MM.1S (cell line): ENCODE measurements around the gene ARL15.

Experiments used
- DNase-seq: peaks from one replicate; pipeline ENCODE4 v3.0.0-alpha.2; 2015
- H2AFZ ChIP-seq: fragments of 300-600 bp; sonication (generic); 2 replicates; pipeline ENCODE4 v1.6.0; 2016; ENCODE audit warnings: antibody characterized with exemption, low read length
- H3F3A ChIP-seq: fragments of 300-600 bp; sonication (generic); 2 replicates; pipeline ENCODE4 v1.6.1; 2016; ENCODE audit warnings: mild to moderate bottlenecking, antibody characterized with exemption, low read length, moderate library complexity, mixed read lengths; ENCODE audit not compliant: insufficient read depth
- H3K27ac ChIP-seq: fragments of 300-600 bp; sonication (generic); 2 replicates; pipeline ENCODE4 v1.5.1; 2016; ENCODE audit warnings: mild to moderate bottlenecking, low read length
- H3K27me3 ChIP-seq: fragments of 300-600 bp; sonication (generic); replicated peaks from 2 replicates; pipeline ENCODE4 v1.6.0; 2016; ENCODE audit warnings: low read length; ENCODE audit not compliant: insufficient read depth
- H3K36me3 ChIP-seq: fragments of 300-600 bp; sonication (generic); replicated peaks from 2 replicates; pipeline ENCODE4 v1.6.1; 2016; ENCODE audit warnings: mild to moderate bottlenecking, low read length, mixed read lengths; ENCODE audit not compliant: insufficient read depth
- H3K4me1 ChIP-seq: fragments of 300-600 bp; sonication (generic); 2 replicates; pipeline ENCODE4 v1.6.1; 2016; ENCODE audit warnings: low read length, mixed read lengths
- H3K4me2 ChIP-seq: fragments of 300-600 bp; sonication (generic); 2 replicates; pipeline ENCODE4 v1.6.0; 2016; ENCODE audit warnings: low read depth, low read length
- H3K4me3 ChIP-seq: fragments of 300-600 bp; sonication (generic); 2 replicates; pipeline ENCODE4 v1.5.1; 2016; ENCODE audit warnings: low read length, mixed read lengths
- H3K79me2 ChIP-seq: fragments of 300-600 bp; sonication (generic); 2 replicates; pipeline ENCODE4 v1.6.1; 2016; ENCODE audit warnings: mixed run types, low read length, mixed read lengths
- H3K9ac ChIP-seq: fragments of 300-600 bp; sonication (generic); 2 replicates; pipeline ENCODE4 v1.6.1; 2016; ENCODE audit warnings: low read length, mixed read lengths
- H3K9me2 ChIP-seq: fragments of 300-600 bp; sonication (generic); replicated peaks from 2 replicates; pipeline ENCODE4 v1.6.1; 2016; ENCODE audit warnings: mild to moderate bottlenecking, low read length, mixed read lengths; ENCODE audit not compliant: insufficient read depth
- H3K9me3 ChIP-seq: fragments of 300-600 bp; sonication (generic); replicated peaks from 2 replicates; pipeline ENCODE4 v1.6.1; 2016; ENCODE audit warnings: mild to moderate bottlenecking, low read length, mixed read lengths; ENCODE audit not compliant: insufficient read depth
- H4K20me1 ChIP-seq: fragments of 300-600 bp; sonication (generic); 2 replicates; pipeline ENCODE4 v1.6.1; 2016; ENCODE audit warnings: mild to moderate bottlenecking, low read length, moderate library complexity, mixed read lengths; ENCODE audit not compliant: insufficient read depth
- EZH2 ChIP-seq: fragments of 300-600 bp; sonication (generic); optimal IDR thresholded peaks from 2 replicates; pipeline ENCODE3; 2017; ENCODE audit warnings: low read depth, mild to moderate bottlenecking, antibody characterized with exemption, low read length, mixed read lengths
- EZH2phosphoT487 ChIP-seq: fragments of 300-600 bp; sonication (generic); IDR thresholded peaks from 2 replicates; pipeline ENCODE4 v1.6.1; 2018; ENCODE audit warnings: antibody characterized with exemption, low read length
- TF ChIP-seq, protein P1 (sequence below): fragments of 300-600 bp; sonication (generic); IDR thresholded peaks from 2 replicates; pipeline ENCODE4 v1.5.1; 2016; ENCODE audit warnings: antibody characterized with exemption, low read length, mixed read lengths

Gene ARL15

DNA sequence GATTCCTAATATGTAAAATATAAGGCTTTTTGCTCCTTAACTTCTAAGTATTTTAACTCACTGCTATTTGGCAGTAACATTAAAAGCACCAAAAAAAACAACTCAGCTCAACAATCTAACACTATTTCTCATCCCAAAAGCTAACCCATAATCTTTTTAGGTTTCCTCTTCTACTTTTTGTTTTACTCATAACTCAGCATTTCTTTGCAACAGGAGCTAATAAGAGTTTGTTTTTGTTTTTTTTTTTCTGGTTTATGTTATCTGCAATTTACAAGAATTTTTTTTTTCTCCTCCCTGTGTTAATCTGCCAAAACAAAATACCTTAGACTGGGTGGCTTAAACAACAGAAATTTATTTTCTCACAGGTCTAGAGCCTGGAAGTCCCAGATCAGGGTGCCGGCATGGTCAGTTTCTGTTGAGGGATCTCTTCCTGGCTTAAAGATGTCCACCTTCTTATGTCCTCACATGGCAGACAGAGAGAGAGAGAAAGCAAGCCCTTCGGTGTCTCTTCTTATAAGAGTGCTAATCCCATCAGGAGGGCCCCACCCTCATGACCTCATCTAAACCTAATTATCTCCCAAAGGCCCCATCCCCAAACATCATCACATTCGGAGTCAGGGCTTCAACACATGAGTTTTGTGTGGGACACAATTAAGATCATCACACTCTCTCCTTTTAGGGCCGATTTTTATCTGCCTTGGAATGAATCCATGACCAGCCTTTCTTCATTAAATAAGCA, 31.2 kb downstream of the ARL15 start:
- Histone ChIP-seq H3K9ac (no peak overlapping the region), H3K27ac (no peak overlapping the region), H3F3A (no peaks in the 10 kb centered on the region), H3K27me3 (no peaks in the 10 kb centered on the region), H3K4me2 (no peak overlapping the region), H3K9me3 (no peaks in the 10 kb centered on the region), H3K4me3 (no peak overlapping the region), H3K36me3 (no peaks in the 10 kb centered on the region), H3K9me2 (no peaks in the 10 kb centered on the region), H2AFZ (no peak overlapping the region), H3K4me1 (no peaks in the 10 kb centered on the region), H4K20me1 (no peaks in the 10 kb centered on the region), H3K79me2 (no peaks in the 10 kb centered on the region)
- TF ChIP-seq, protein P1, sequence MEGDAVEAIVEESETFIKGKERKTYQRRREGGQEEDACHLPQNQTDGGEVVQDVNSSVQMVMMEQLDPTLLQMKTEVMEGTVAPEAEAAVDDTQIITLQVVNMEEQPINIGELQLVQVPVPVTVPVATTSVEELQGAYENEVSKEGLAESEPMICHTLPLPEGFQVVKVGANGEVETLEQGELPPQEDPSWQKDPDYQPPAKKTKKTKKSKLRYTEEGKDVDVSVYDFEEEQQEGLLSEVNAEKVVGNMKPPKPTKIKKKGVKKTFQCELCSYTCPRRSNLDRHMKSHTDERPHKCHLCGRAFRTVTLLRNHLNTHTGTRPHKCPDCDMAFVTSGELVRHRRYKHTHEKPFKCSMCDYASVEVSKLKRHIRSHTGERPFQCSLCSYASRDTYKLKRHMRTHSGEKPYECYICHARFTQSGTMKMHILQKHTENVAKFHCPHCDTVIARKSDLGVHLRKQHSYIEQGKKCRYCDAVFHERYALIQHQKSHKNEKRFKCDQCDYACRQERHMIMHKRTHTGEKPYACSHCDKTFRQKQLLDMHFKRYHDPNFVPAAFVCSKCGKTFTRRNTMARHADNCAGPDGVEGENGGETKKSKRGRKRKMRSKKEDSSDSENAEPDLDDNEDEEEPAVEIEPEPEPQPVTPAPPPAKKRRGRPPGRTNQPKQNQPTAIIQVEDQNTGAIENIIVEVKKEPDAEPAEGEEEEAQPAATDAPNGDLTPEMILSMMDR: no peak
- TF ChIP-seq EZH2phosphoT487 (no peak), EZH2 (no peak)
- DNase-seq: no peak

DNA sequence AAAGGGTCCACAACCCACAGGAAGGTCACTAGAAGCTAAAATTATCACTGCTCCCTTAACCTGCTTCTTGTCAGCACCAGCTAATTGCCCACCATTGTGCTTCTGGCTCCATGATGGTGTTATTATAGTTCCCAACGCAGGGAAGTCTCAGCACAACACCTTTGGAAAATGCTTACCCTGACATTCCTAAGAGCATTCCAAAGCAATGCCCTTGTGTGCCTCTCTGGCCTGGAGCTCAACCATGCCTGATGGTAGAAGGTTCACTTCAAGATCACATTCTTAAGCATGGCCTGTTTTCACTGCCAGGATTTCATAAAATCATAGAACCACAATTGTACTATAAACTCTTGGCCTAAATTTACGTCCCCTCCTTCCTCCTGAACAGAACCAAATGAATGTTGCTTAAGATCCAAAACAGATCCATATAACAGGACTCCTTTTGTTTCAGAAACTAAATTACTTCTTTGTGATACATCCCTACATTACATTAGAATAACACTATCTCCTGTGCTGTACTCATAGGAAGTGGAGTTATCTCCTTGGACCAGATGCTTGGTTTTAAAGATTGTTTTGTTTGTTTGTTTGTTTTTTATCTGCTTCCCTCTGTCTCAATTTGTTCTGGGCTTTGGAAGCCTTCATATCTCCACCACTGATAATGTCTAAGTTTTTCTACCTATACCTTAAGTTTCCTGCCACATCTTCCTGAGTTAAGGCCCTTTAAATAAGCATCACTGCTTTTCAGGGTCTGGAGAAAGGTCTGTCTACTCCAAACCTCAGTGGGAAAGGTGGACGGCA, 32.1 kb downstream of the ARL15 start:
- Histone ChIP-seq H3K27me3 (no peaks in the 10 kb centered on the region), H3K4me2 (no peak overlapping the region), H4K20me1 (no peaks in the 10 kb centered on the region), H3K79me2 (no peaks in the 10 kb centered on the region), H2AFZ (no peak overlapping the region), H3K4me3 (no peak overlapping the region), H3K36me3 (no peaks in the 10 kb centered on the region), H3K27ac (no peak overlapping the region), H3K4me1 (no peaks in the 10 kb centered on the region), H3K9me2 (no peaks in the 10 kb centered on the region), H3F3A (no peaks in the 10 kb centered on the region), H3K9ac (no peak overlapping the region), H3K9me3 (no peaks in the 10 kb centered on the region)
- DNase-seq: no peak
- TF ChIP-seq, protein P1: no peak

DNA sequence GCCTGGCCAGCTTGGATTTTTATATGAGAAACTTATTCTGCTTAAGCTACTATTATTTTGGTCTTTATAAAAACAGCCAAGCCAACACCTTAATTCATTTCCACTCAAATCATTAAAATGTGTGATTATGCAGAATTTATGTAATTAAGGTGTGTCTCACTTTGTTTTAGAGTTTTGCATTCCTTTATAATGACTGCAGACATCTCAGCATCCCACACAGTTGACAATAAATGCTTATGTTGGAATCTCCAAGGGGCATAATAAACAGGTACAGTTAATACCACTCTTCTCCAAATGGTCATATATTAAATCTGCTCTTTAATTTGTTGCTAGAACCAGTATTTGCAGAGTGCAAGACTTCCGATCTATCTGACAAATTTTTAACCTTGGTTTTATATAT, 34.3 kb downstream of the ARL15 start:
- no peaks in the 10 kb centered on the region for H3K9me2 ChIP-seq
- TF ChIP-seq EZH2 (no peak), EZH2phosphoT487 (no peak)
- TF ChIP-seq, protein P1: no peak
- H4K20me1 ChIP-seq: no peaks in the 10 kb centered on the region
- no peak overlapping the region for H3K4me2 ChIP-seq
- no peaks in the 10 kb centered on the region for H3K36me3 ChIP-seq
- H2AFZ ChIP-seq: no peak overlapping the region
- no peak overlapping the region for H3K4me3 ChIP-seq
- no peaks in the 10 kb centered on the region for H3F3A ChIP-seq
- H3K79me2 ChIP-seq: no peaks in the 10 kb centered on the region
- no peak for DNase-seq
- H3K9me3 ChIP-seq: no peaks in the 10 kb centered on the region
- H3K4me1 ChIP-seq: no peaks in the 10 kb centered on the region
- H3K27me3 ChIP-seq: no peaks in the 10 kb centered on the region
- H3K9ac ChIP-seq: no peak overlapping the region
- no peak overlapping the region for H3K27ac ChIP-seq
